HepG2 (cell line): Measurements from ENCODE around the gene COL9A3. TPM values are rescaled to one million over a fixed set of nuclear protein-coding genes. Genes with fewer than 3 reads are reported as not detected.
A peak's percentile ranks its signal among the peaks of the same experiment; 100 is the strongest.

Experiments used
- ATAC-seq: fragments of 200-7000 bp; cut with Tn5 transposase; 3 replicates; pipeline ENCODE4 v1.9.1; 2020; ENCODE audit warnings: mild to moderate bottlenecking, moderate library complexity
- BruUV-seq: library from RNA; stranded (reverse); fragments of 400-500 nt; replicated peaks from 2 replicates; lab custom pipeline; 2021; lab: Mats Ljungman, UMichigan
- CTCF ChIA-PET: fragments of 300-600 bp; formaldehyde crosslinking; extraction: SDS; loops from one replicate; lab custom pipeline; 2021; ENCODE audit warnings: low total read pairs, inconsistent platforms, low intra/inter-chr PET ratio; lab: Yijun Ruan, JAX
- POLR2A ChIA-PET: fragments of 350-600 bp; sonication (Branson Sonifier 250); formaldehyde crosslinking; loops from one replicate; lab custom pipeline; 2020; ENCODE audit warnings: antibody characterized with exemption, inconsistent platforms; lab: Yijun Ruan, JAX
- DNase-seq: peaks from one replicate; pipeline ENCODE4 v3.0.0-alpha.2; 2015; ENCODE audit warnings: low spot score
- FAIRE-seq: peaks from 3 replicates; lab custom pipeline; 2011; peaks lifted over from hg19 to GRCh38; lab: Jason Lieb, UNC
- H2AFZ ChIP-seq: one replicate; pipeline ENCODE4 v1.6.1; 2011; ENCODE audit warnings: low read length, inconsistent platforms
- H3K27ac ChIP-seq: fragments of 300-600 bp; 3 replicates; pipeline ENCODE4 v1.8.0; 2011; ENCODE audit warnings: mixed run types, mild to moderate bottlenecking, mixed read lengths, low read length, inconsistent platforms; ENCODE audit not compliant: insufficient read depth; ENCODE audit errors: extremely low read length
- H3K27me3 ChIP-seq, 2 experiments: fragments of 200-600 bp in 1 of 2; 2 replicates in 1 of 2; 3 replicates in 1 of 2; pipeline versions ENCODE4 v1.6.0 to v1.8.0; 2011; ENCODE audit warnings: low read length in 2 of 2, mild to moderate bottlenecking in 2 of 2, moderate library complexity in 2 of 2, inconsistent platforms in 1 of 2; ENCODE audit not compliant: insufficient read depth in 2 of 2, control insufficient read depth in 1 of 2
- H3K36me3 ChIP-seq, 2 experiments: fragments of 200-600 bp in 1 of 2; replicated peaks in 1 of 2; 2 replicates in 1 of 2; 3 replicates in 1 of 2; pipeline versions ENCODE4 v1.5.1 to v1.8.0; 2011; ENCODE audit warnings: low read length in 2 of 2, inconsistent platforms in 1 of 2; ENCODE audit not compliant: insufficient read depth in 2 of 2, control insufficient read depth in 1 of 2
- H3K4me1 ChIP-seq: 2 replicates; pipeline ENCODE4 v1.5.1; 2012; ENCODE audit warnings: low read length, inconsistent platforms; ENCODE audit not compliant: insufficient read depth
- H3K4me2 ChIP-seq: 2 replicates; pipeline ENCODE4 v1.6.0; 2011; ENCODE audit warnings: low read depth, low read length, inconsistent platforms
- H3K4me3 ChIP-seq, 3 experiments: fragments of 200-600 bp in 1 of 3; sonication (generic), shearing (Covaris generic) in 1 of 3; replicated peaks in 1 of 3; 2 replicates each; pipeline ENCODE4 v1.5.1; 2011 to 2016; ENCODE audit warnings: low read length in 3 of 3, inconsistent platforms in 2 of 3, low read depth in 2 of 3, mild to moderate bottlenecking in 2 of 3, control low read depth in 1 of 3, mixed read lengths in 1 of 3; ENCODE audit not compliant: insufficient read depth in 1 of 3
- H3K79me2 ChIP-seq: one replicate; pipeline ENCODE4 v1.6.1; 2011; ENCODE audit warnings: low read length, inconsistent platforms; ENCODE audit not compliant: insufficient read depth
- H3K9ac ChIP-seq: 2 replicates; pipeline ENCODE4 v1.6.0; 2011; ENCODE audit warnings: mild to moderate bottlenecking, low read depth, low read length, inconsistent platforms; ENCODE audit not compliant: insufficient read depth
- H3K9me3 ChIP-seq: 2 replicates; pipeline ENCODE4 v1.5.1; 2012; ENCODE audit warnings: mild to moderate bottlenecking, low read length
- H4K20me1 ChIP-seq: 2 replicates; pipeline ENCODE4 v1.6.0; 2011; ENCODE audit warnings: inconsistent platforms, mild to moderate bottlenecking, low read length, moderate library complexity; ENCODE audit not compliant: insufficient read depth
- BRF2 ChIP-seq: sonication (generic); formaldehyde crosslinking; IDR thresholded peaks from 2 replicates; pipeline ENCODE4 v1.8.1; 2022; ENCODE audit warnings: mild to moderate bottlenecking, missing genetic modification reagents
- CREM ChIP-seq, 2 experiments: sonication (generic) in 1 of 2; formaldehyde crosslinking in 1 of 2; IDR thresholded peaks; 2 replicates each; pipeline versions ENCODE4 v1.4.0 to v1.6.1; 2016 to 2020; ENCODE audit warnings: antibody characterized with exemption in 1 of 2, mild to moderate bottlenecking in 1 of 2, missing genetic modification reagents in 1 of 2
- GZF1 ChIP-seq: sonication (generic); formaldehyde crosslinking; IDR thresholded peaks from 2 replicates; pipeline ENCODE4 v1.5.1; 2020; ENCODE audit warnings: mild to moderate bottlenecking, missing genetic modification reagents
- KDM5B ChIP-seq: sonication (generic); formaldehyde crosslinking; IDR thresholded peaks from 2 replicates; pipeline ENCODE4 v1.4.0; 2020; ENCODE audit warnings: missing genetic modification reagents, mild to moderate bottlenecking, borderline replicate concordance
- MEF2D ChIP-seq: sonication (generic); formaldehyde crosslinking; IDR thresholded peaks from 2 replicates; pipeline ENCODE4 v1.5.1; 2020; ENCODE audit warnings: mild to moderate bottlenecking, missing genetic modification reagents
- PHB2 ChIP-seq: fragments of 450-650 bp; IDR thresholded peaks from 2 replicates; pipeline ENCODE4 v1.6.1; 2018; ENCODE audit not compliant: partially characterized antibody
- PHF21A ChIP-seq: sonication (generic); formaldehyde crosslinking; IDR thresholded peaks from 2 replicates; pipeline ENCODE4 v1.5.0; 2020; ENCODE audit warnings: mild to moderate bottlenecking, missing genetic modification reagents
- POGZ ChIP-seq: sonication (generic); formaldehyde crosslinking; IDR thresholded peaks from 2 replicates; pipeline ENCODE4 v1.4.0; 2020; ENCODE audit warnings: mild to moderate bottlenecking, missing genetic modification reagents
- PRPF4 ChIP-seq: fragments of 200-400 bp; formaldehyde crosslinking; IDR thresholded peaks from 2 replicates; pipeline ENCODE4 v1.6.1; 2016; ENCODE audit warnings: low read length, low read depth; ENCODE audit not compliant: poor library complexity, severe bottlenecking
- ZBTB46 ChIP-seq: sonication (generic); formaldehyde crosslinking; IDR thresholded peaks from 2 replicates; pipeline ENCODE4 v1.4.0; 2020; ENCODE audit warnings: mild to moderate bottlenecking, missing genetic modification reagents, borderline replicate concordance
- ZNF501 ChIP-seq: sonication (generic); formaldehyde crosslinking; IDR thresholded peaks from 2 replicates; pipeline ENCODE4 v1.5.1; 2020; ENCODE audit warnings: mild to moderate bottlenecking, moderate library complexity, missing genetic modification reagents
- ZNF580 ChIP-seq: IDR thresholded peaks from 2 replicates; pipeline ENCODE4 v1.6.1; 2016; ENCODE audit warnings: low read depth, borderline replicate concordance
- WGBS: methylation state at CpG from one replicate; pipeline ENCODE4 v1.1.6; 2017; ENCODE audit warnings: low lambda C conversion rate; 5-methylcytosine and 5-hydroxymethylcytosine counted together
- in situ Hi-C: cut with HindIII; loops from 2 replicates; pipeline ENCODE4 v1.10.0; 2017; ENCODE audit warnings: low pct_unique_long_range_greater_than_20kb; ENCODE audit not compliant: extremely low pct_ligation_motif_present
- intact Hi-C: fragments of 100-400 bp; cut with micrococcal nuclease; formaldehyde crosslinking; loops from one replicate; pipeline ENCODE4 v1.10.0; 2022; ENCODE audit not compliant: unreplicated experiment
- polyA plus RNA-seq, 8 experiments: library from polyadenylated mRNA; depleted of rRNA in 3 of 8; stranded (reverse) in 7 of 8; unstranded in 1 of 8; fragments of >200 nt; fragmentation: Illumina TruSeq in 4 of 8; extraction: Trizol in 4 of 8; gene quantifications; 2 replicates each; pipeline versions ENCODE4 v1.2.1 to v1.2.3, GENCODE V29; 2011 to 2016; ENCODE audit warnings: low read depth in 4 of 8, missing spikeins in 1 of 8, mixed read lengths in 1 of 8; ENCODE audit not compliant: insufficient read depth in 1 of 8
- total RNA-seq, 5 experiments: library from RNA; depleted of rRNA; stranded (reverse); fragments of >200 nt; fragmentation: Illumina TruSeq; extraction: Trizol; gene quantifications; 2 replicates each; pipeline ENCODE4 v1.2.3, GENCODE V29; 2016; ENCODE audit warnings: low read depth in 1 of 5
- TF ChIP-seq, protein P1 (sequence below): sonication (generic); formaldehyde crosslinking; conservative IDR thresholded peaks from 2 replicates; pipeline ENCODE4 v1.5.0; 2020; ENCODE audit warnings: missing genetic modification reagents
- TF ChIP-seq, protein P2 (sequence below): sonication (generic); formaldehyde crosslinking; IDR thresholded peaks from 2 replicates; pipeline ENCODE4 v1.5.0; 2020; ENCODE audit warnings: mild to moderate bottlenecking, missing genetic modification reagents, borderline replicate concordance

The COL9A3 gene
- total and polyA plus RNA-seq, 2 of the 13 experiments (the other 11 are each of a cell fraction or from before 2014, with no cell fraction given) = 155 to 204 TPM

DNA sequence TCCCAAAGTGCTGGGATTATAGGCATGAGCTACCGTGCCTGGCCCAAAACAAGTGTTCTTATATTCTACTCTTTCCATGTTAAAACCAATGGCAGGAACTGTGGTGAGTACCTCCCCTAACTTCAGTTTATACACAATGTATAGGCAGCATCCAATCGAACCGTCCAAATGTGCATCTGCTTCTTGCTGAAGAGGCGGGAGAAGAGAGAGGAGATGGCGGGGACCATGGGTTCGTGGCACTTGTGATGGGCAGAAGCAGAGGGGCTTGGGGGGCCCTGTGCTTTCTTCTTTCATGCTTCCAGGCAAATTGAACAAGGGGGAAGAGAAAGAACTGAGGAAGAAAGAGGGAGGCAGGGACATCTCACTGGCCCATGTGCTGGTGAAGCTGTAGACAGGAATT is 56.0 kb downstream of the COL9A3 start:
- Histone ChIP-seq H4K20me1 (no peaks in the 10 kb centered on the region), H3K4me2 (peak overlapping the region; percentile 71; the same call in 1 of the 2 replicates), H3K36me3 (no peaks in the 10 kb centered on the region), H3K9ac (no peak overlapping the region), H2AFZ (no peak overlapping the region), H3K79me2 (no peaks in the 10 kb centered on the region), H3K4me1 (peaks cover 59% of the 10 kb centered on the region), H3K9me3 (no peaks in the 10 kb centered on the region), H3K4me3 (no peak overlapping the region), H3K27me3 (peaks cover 2 to 12% of the 10 kb centered on the region in 2 experiments; a peak in 4 of 5 replicates), H3K27ac (no peak overlapping the region)
- ATAC-seq (no peak), FAIRE-seq (no peak), DNase-seq (no peak)
- intact Hi-C loops = loop anchor here (2.0 to 5.0 kb wide), 3 partner anchors 28 to 206 kb away; no protein-coding TSS in a partner anchor
- in situ Hi-C loops = loop anchor here (5.0 kb wide), 1 partner anchor 139 kb away; no protein-coding TSS in a partner anchor
- POLR2A ChIA-PET = interaction anchor here (1.4 to 6.2 kb wide), 4 partner anchors 11 to 81 kb away, joined by 6 to 59 read pairs (median 8); partner anchors contain the start of genes SLC17A9 and TCFL5
- CTCF ChIA-PET = interaction anchor here (1.1 to 2.1 kb wide), 3 partner anchors 27 to 136 kb away, joined by 3 to 8 read pairs (median 3); no protein-coding TSS in a partner anchor
- BruUV-seq = no TSS peak
- WGBS = 49% methylated on average over 6 of the region's 6 CpGs
- TF ChIP-seq PHF21A (CRISPR knock-in tag) (no peak), GZF1 (CRISPR knock-in tag) (no peak), CREM (IDR thresholded peaks at IDR 0.05) (no peak), CREM (CRISPR knock-in tag; IDR thresholded peaks at IDR 0.05) (no peak), MEF2D (CRISPR knock-in tag) (0 out of 2 replicates have a peak, but pooled peaks have one; percentile 17), BRF2 (no peak), PRPF4 (no peak), POGZ (CRISPR knock-in tag) (no peak), PHB2 (no peak), ZBTB46 (CRISPR knock-in tag) (no peak), KDM5B (no peak), ZNF501 (CRISPR knock-in tag) (peak; percentile 68; the same call in 1 of the 2 replicates), ZNF580 (CRISPR knock-in tag) (peak; percentile 4; the same call in 1 of the 2 replicates)
- TF ChIP-seq, protein P1, sequence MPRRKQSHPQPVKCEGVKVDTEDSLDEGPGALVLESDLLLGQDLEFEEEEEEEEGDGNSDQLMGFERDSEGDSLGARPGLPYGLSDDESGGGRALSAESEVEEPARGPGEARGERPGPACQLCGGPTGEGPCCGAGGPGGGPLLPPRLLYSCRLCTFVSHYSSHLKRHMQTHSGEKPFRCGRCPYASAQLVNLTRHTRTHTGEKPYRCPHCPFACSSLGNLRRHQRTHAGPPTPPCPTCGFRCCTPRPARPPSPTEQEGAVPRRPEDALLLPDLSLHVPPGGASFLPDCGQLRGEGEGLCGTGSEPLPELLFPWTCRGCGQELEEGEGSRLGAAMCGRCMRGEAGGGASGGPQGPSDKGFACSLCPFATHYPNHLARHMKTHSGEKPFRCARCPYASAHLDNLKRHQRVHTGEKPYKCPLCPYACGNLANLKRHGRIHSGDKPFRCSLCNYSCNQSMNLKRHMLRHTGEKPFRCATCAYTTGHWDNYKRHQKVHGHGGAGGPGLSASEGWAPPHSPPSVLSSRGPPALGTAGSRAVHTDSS (CRISPR knock-in tag) = no peak
- TF ChIP-seq, protein P2, sequence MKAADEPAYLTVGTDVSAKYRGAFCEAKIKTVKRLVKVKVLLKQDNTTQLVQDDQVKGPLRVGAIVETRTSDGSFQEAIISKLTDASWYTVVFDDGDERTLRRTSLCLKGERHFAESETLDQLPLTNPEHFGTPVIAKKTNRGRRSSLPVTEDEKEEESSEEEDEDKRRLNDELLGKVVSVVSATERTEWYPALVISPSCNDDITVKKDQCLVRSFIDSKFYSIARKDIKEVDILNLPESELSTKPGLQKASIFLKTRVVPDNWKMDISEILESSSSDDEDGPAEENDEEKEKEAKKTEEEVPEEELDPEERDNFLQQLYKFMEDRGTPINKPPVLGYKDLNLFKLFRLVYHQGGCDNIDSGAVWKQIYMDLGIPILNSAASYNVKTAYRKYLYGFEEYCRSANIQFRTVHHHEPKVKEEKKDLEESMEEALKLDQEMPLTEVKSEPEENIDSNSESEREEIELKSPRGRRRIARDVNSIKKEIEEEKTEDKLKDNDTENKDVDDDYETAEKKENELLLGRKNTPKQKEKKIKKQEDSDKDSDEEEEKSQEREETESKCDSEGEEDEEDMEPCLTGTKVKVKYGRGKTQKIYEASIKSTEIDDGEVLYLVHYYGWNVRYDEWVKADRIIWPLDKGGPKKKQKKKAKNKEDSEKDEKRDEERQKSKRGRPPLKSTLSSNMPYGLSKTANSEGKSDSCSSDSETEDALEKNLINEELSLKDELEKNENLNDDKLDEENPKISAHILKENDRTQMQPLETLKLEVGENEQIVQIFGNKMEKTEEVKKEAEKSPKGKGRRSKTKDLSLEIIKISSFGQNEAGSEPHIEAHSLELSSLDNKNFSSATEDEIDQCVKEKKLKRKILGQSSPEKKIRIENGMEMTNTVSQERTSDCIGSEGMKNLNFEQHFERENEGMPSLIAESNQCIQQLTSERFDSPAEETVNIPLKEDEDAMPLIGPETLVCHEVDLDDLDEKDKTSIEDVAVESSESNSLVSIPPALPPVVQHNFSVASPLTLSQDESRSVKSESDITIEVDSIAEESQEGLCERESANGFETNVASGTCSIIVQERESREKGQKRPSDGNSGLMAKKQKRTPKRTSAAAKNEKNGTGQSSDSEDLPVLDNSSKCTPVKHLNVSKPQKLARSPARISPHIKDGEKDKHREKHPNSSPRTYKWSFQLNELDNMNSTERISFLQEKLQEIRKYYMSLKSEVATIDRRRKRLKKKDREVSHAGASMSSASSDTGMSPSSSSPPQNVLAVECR = peak; percentile 0; the same call in 1 of the 2 replicates
